Stimulated activated CD8-positive, alpha-beta memory T cell treated with anti-CD3 and anti-CD28 coated beads, Interleukin-15, amount 100 ng/mL, for 1 hour (primary cell): ENCODE results near the gene FRMD4A.
"Not testable (repeated sequence)": the region's sequence is repeated elsewhere in the genome, so short reads cannot be mapped to it uniquely, and the experiment has no call there.

Experiments
- DNase-seq: peaks from one replicate; pipeline ENCODE4 v3.0.0-alpha.2; 2020; ENCODE audit warnings: low read depth

Gene FRMD4A

GRCh38 chr10:13946209-13946460 is 384.6 kb downstream of the FRMD4A start:
- no peak for DNase-seq

GRCh38 chr10:13945390-13946208 is 385.1 kb downstream of the FRMD4A start:
- no peak for DNase-seq

- DNase-seq = no peak
Measured at GRCh38 chr10:13944823-13945222, 385.9 kb downstream of the FRMD4A start.

DNA sequence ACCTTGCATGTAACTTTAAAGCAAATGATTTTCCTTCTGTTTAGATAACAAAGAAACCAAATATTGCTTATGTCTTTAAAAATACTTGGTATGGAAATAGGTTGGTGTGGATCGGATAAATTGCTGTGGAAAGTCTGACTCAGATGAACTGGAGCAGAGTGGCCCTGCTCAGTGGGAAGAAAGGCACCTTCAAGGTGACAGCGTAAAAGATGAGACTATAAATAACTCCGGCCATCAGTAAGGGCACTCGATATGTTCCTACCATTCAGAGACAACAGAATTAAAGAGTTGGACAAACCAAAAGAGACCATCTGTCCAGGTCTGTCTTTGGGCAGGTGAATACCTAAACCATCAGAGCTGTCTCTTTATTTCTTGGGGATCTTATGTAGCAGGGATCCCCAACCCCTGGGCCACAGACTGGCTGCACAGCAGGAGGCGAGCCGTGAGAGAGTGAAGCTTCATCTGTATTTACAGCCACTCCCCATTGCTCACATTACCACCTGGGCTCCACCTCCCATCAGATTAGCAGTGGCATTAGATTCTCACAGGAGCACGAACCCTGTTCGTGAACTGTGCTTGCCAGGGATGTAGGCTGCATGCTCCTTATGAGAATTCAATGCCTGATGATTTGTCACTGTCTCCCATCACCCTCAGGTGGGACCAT is 386.9 kb downstream of the FRMD4A start:
- DNase-seq = no peak

GRCh38 chr10:13942035-13942434 is 388.7 kb downstream of the FRMD4A start:
- DNase-seq = no peak

DNA sequence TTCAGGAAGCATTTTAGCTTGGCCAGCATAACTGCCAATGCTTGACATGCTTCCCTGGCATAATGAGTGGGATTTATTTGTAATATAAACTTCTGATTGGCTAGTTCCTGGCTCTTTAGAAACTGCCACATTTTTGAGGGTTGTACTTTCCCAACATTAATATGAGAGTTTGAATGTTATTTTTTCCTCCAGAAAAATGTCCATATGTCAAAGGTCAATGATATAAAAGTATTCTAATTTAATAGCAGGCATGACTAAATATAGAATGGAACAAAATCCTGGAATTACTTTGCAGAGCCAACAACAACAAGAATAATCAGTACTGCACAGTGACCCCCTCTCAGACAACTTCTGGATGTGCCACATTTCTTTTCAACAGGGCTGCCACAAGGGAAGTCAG is 391.3 kb downstream of the FRMD4A start:
- no peak for DNase-seq

DNA sequence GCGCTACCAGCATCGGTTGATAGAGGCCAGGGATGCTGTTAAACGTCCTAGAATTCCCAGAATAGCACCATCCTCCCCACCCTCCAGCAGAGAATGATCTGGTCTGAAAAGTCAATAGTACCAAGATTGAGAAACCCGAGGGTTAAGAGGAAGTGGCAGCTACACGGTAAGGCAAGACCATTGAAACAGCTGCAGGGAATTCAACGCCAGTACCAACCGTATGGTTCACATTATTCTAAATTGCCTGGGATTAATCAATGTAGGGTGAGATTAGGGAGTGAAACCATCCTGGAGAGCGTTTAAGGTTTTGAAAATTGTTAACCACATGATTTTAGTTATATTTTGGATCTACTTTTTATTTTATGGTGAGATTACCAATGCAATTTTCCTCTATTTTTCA is 391.8 kb downstream of the FRMD4A start:
- DNase-seq = no peak

- no peak for DNase-seq
Measured at GRCh38 chr10:13936826-13937225, 393.9 kb downstream of the FRMD4A start.

DNA sequence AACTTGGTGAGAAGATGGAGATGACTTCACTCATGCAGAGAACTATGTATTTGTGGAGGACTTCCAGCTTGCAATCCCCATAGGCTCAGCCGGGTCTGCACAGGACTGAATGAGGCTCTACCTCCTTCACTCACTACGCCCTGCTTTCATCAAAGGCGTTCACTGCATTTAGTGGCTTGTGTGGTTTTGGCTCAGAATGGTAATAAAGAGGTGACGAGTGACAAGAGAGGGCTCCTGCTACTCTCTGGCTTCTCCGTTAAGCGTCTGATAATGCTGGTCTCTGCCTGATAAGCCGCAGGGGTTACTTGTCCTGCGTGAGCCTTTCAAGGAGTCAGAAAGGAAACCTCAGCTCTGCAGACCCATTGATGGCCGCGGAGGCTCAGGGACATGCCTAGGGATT is 400.6 kb downstream of the FRMD4A start:
- DNase-seq = no peak

GRCh38 chr10:13928451-13928850 is 402.3 kb downstream of the FRMD4A start:
- no peak for DNase-seq

GRCh38 chr10:13925971-13926780 is 404.5 kb downstream of the FRMD4A start:
- DNase-seq = no peak

DNA sequence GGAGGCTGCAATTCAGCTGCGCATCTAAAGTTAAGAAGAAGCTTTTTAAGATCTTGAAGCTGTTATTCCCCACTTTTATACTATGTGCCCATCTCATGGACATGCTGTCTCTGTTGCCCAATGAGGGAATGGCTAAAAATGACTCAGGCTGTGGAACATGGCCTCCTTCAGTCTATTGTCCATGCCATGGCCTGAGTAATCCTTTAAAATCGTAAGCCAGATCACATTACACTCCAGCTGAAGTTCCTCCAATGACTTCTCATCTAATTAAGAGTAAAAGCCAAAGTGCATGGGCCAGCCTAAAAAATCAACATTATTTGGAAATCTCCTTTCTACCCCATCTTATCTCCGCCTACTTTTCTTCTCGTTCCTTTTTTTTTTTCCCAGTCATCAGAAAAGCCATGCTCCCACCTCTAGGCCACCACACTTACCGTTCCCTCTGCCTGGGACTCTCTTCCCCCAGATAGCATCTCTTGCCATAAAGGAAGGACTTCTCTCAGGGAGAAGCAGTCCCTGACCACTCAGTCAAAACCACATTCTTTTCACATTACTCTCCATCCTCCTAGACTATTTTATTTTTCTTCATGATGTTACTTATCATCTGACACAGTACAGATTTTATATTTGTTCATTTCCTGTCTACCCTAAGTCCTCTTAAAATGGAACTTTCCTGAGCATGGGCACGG is 406.5 kb downstream of the FRMD4A start:
- no peak for DNase-seq

- DNase-seq = no peak
Measured at GRCh38 chr10:13922586-13922985, 408.1 kb downstream of the FRMD4A start.

- DNase-seq = no peak
Measured at GRCh38 chr10:13921941-13922340, 408.8 kb downstream of the FRMD4A start.

GRCh38 chr10:13921131-13921530 is 409.6 kb downstream of the FRMD4A start:
- DNase-seq = not testable (repeated sequence)

GRCh38 chr10:13920465-13920864 is 410.3 kb downstream of the FRMD4A start:
- DNase-seq = no peak

- no peak for DNase-seq
Measured at GRCh38 chr10:13920031-13920430, 410.7 kb downstream of the FRMD4A start.

DNA sequence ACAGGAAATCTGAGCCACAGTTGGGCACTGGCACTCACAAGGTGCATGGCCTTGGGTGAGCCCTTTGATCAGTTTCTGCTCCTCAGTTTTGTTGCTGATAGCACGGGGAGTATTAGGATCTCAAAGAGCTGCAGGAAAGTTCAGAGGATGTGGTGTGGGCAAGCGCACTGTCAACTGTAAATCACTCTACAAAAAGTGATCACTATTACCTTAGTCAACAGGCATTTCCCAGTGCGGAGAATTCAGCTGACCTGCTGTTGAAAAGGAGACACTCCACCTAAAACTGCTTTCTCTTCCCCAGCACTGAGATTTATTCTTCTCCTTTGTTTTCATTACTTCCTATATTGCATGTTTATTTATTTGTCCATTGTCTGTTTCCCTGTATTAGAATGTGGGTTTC is 412.9 kb downstream of the FRMD4A start:
- DNase-seq = no peak

DNA sequence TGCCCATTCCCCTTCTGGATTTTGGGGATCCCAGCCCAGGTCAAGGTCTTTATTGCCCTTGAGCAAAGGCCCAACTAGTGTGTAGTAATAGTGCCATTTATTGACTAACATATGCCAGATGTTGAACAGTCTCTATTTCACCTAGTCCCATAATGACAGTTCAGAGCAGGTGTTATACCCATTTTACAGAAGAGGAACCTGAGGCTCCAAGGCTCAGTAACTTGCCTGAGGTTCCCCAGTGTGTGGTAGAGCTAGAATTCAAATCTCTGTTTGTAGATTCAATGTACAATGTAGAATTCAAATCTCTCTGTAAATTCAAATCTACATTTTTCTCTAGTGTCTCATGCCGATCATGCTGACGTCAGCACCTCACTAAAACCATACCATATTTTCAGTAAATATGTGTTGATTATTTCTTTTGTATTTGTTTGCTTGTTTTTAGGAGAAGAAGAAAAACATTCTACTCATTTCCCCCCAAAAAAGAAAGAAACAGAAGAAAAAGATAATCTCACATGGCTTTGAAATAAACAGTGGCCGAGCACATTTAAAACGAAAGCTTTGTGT is 414.3 kb downstream of the FRMD4A start:
- DNase-seq = no peak

DNA sequence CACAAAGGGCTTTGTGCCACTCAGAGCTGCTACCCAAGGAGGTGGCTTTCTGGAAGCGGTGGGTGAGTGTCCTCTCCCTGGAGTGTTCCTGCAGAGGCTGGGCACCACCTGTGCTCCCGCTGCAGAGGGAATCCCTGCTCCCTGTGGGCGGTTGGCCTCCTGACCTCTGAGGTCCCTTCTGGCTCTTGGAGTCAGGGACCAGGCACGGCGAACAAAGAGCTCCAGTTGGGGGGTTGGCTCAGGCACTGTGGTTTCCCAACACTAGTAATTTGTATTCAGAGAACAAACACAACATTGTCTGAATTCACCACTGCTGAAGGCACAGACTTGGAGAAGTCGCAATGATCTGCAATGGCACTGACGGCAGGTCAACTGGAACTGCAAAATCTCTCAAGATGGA is 415.0 kb downstream of the FRMD4A start:
- DNase-seq = no peak

DNA sequence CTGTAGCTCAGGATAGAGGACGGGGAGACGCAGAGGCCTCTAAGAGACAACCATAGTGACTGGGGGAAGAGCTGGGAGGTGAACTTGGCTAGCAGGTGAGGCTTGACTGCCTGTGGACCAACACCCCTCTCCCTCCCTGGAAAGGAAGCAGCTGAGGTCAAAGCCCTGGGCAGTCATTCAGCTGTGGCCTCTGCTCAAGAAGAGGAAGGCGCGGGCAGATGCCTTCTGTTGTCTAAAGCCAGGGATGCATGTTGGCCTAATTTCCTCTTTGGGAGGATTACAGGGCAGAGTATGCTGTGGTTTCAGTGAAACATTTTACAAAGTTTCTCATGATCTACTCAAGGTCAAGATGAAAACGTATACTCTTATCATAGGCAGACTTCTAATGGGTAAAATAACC is 416.8 kb downstream of the FRMD4A start:
- DNase-seq = no peak

DNA sequence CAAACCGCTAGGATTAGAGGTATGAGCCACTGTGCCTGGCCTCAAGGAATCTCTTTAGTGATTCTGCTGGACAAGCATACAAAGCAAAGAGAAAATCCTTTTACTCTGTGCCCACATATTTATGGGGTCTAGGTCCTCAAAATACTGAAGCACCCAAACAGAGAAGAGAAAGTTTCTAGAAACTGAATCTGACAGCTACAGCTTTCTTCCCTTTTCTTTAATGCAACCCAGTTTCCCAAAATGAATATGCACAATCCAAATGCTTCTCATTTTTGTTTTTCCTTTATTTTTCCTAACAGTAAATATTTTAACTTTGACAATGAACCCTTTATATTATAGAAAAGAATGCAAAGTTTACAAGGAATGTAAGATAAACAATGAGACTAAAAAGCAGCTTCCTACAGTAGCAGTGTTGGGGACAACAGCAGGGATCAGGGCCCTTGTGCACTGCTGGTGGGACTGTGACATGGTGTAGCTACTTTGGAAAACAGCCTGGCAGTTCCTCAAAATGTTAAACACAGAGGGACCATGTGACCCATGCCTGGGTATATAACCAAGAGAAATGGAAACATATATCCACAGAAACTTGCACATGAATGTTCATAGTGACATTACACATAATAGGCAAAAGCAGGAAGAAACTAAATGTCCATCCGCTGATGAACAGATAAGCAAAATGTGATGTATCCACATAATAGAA is 418.8 kb downstream of the FRMD4A start:
- no peak for DNase-seq
